Measurements from ENCODE around the gene PNMA6F.
A peak's percentile ranks its signal among the peaks of the same experiment; 100 is the strongest.

The PNMA6F gene

GRCh38 chrX:153318811-153319210, 2.8 kb downstream of the PNMA6F start:
- Mint-ChIP-seq H3K4me3 (no peak overlapping the region), H3K4me1 (ENCODE audit: low read depth) (no peaks in the 10 kb centered on the region), H3K27ac (no peak overlapping the region), H3K36me3 (ENCODE audit: low read depth) (no peaks in the 10 kb centered on the region), H3K9me3 (no peaks in the 10 kb centered on the region), H3K27me3 (peaks cover 11% of the 10 kb centered on the region)

- no peaks in the 10 kb centered on the region for H3K9me3 Mint-ChIP-seq
- H3K27me3 Mint-ChIP-seq: peaks cover 8% of the 10 kb centered on the region
- no peak overlapping the region for H3K27ac Mint-ChIP-seq
- no peaks in the 10 kb centered on the region for H3K36me3 Mint-ChIP-seq (ENCODE audit: low read depth)
- no peaks in the 10 kb centered on the region for H3K4me1 Mint-ChIP-seq (ENCODE audit: low read depth)
- H3K4me3 Mint-ChIP-seq: no peak overlapping the region
These were observed 3.4 kb downstream of the PNMA6F start for GRCh38 chrX:153317996-153318722.

- H3K36me3 Mint-ChIP-seq (ENCODE audit: low read depth): no peaks in the 10 kb centered on the region
- no peaks in the 10 kb centered on the region for H3K9me3 Mint-ChIP-seq
- no peak overlapping the region for H3K27ac Mint-ChIP-seq
- no peaks in the 10 kb centered on the region for H3K4me1 Mint-ChIP-seq (ENCODE audit: low read depth)
- H3K4me3 Mint-ChIP-seq: no peak overlapping the region
- peaks cover 3% of the 10 kb centered on the region for H3K27me3 Mint-ChIP-seq
These were observed 4.3 kb downstream of the PNMA6F start for GRCh38 chrX:153317306-153317705.

GRCh38 chrX:153312842-153313241, 8.7 kb downstream of the PNMA6F start:
- Mint-ChIP-seq H3K4me3 (no peak overlapping the region), H3K36me3 (ENCODE audit: low read depth) (no peaks in the 10 kb centered on the region), H3K9me3 (no peaks in the 10 kb centered on the region), H3K27me3 (no peaks in the 10 kb centered on the region), H3K4me1 (ENCODE audit: low read depth) (no peaks in the 10 kb centered on the region), H3K27ac (no peak overlapping the region)

GRCh38 chrX:153312041-153312440, 9.5 kb downstream of the PNMA6F start:
- Mint-ChIP-seq H3K36me3 (ENCODE audit: low read depth) (no peaks in the 10 kb centered on the region), H3K27ac (no peak overlapping the region), H3K4me1 (ENCODE audit: low read depth) (no peaks in the 10 kb centered on the region)

GRCh38 chrX:153310901-153311300, 10.7 kb downstream of the PNMA6F start:
- no peak overlapping the region for H3K27ac Mint-ChIP-seq
- no peaks in the 10 kb centered on the region for H3K36me3 Mint-ChIP-seq (ENCODE audit: low read depth)
- H3K4me3 Mint-ChIP-seq: no peak overlapping the region
- H3K4me1 Mint-ChIP-seq (ENCODE audit: low read depth): no peaks in the 10 kb centered on the region
- H3K9me3 Mint-ChIP-seq: no peaks in the 10 kb centered on the region
- no peaks in the 10 kb centered on the region for H3K27me3 Mint-ChIP-seq

More at GRCh38 chrX:153312041-153312440, 9.5 kb downstream of the PNMA6F start:
- H3K9me3 Mint-ChIP-seq: no peaks in the 10 kb centered on the region
- no peaks in the 10 kb centered on the region for H3K27me3 Mint-ChIP-seq
- H3K4me3 Mint-ChIP-seq: no peak overlapping the region

- Mint-ChIP-seq H3K36me3 (ENCODE audit: low read depth) (no peaks in the 10 kb centered on the region), H3K4me3 (no peak overlapping the region), H3K4me1 (ENCODE audit: low read depth) (no peaks in the 10 kb centered on the region), H3K9me3 (no peaks in the 10 kb centered on the region), H3K27ac (no peak overlapping the region), H3K27me3 (peaks cover 13% of the 10 kb centered on the region)
These were observed 14.0 kb downstream of the PNMA6F start for GRCh38 chrX:153307276-153308178.

GRCh38 chrX:153306527-153307115, 14.9 kb downstream of the PNMA6F start:
- Mint-ChIP-seq H3K9me3 (no peaks in the 10 kb centered on the region), H3K27ac (no peak overlapping the region), H3K4me1 (ENCODE audit: low read depth) (no peaks in the 10 kb centered on the region), H3K27me3 (peaks cover 13% of the 10 kb centered on the region), H3K4me3 (no peak overlapping the region), H3K36me3 (ENCODE audit: low read depth) (no peaks in the 10 kb centered on the region)

- Mint-ChIP-seq H3K4me3 (no peak overlapping the region), H3K36me3 (ENCODE audit: low read depth) (no peaks in the 10 kb centered on the region), H3K4me1 (ENCODE audit: low read depth) (no peaks in the 10 kb centered on the region), H3K27me3 (peaks cover 13% of the 10 kb centered on the region), H3K9me3 (no peaks in the 10 kb centered on the region), H3K27ac (peak overlapping the region; percentile 26)
These were observed 15.6 kb downstream of the PNMA6F start for GRCh38 chrX:153305972-153306371.

GRCh38 chrX:153304988-153305736, 16.4 kb downstream of the PNMA6F start:
- no peak overlapping the region for H3K4me3 Mint-ChIP-seq
- H3K9me3 Mint-ChIP-seq: no peaks in the 10 kb centered on the region
- no peak overlapping the region for H3K27ac Mint-ChIP-seq
- no peaks in the 10 kb centered on the region for H3K36me3 Mint-ChIP-seq (ENCODE audit: low read depth)
- H3K27me3 Mint-ChIP-seq: peaks cover 13% of the 10 kb centered on the region
- H3K4me1 Mint-ChIP-seq (ENCODE audit: low read depth): no peaks in the 10 kb centered on the region

GRCh38 chrX:153303276-153304262, 18.0 kb downstream of the PNMA6F start:
- Mint-ChIP-seq H3K9me3 (no peaks in the 10 kb centered on the region), H3K27ac (no peak overlapping the region), H3K4me3 (no peak overlapping the region)

GRCh38 chrX:153302796-153303195, 18.8 kb downstream of the PNMA6F start:
- H3K27ac Mint-ChIP-seq: no peak overlapping the region
- H3K9me3 Mint-ChIP-seq: no peaks in the 10 kb centered on the region
- H3K4me3 Mint-ChIP-seq: no peak overlapping the region
- no peaks in the 10 kb centered on the region for H3K4me1 Mint-ChIP-seq (ENCODE audit: low read depth)
- peaks cover 13% of the 10 kb centered on the region for H3K27me3 Mint-ChIP-seq
- H3K36me3 Mint-ChIP-seq (ENCODE audit: low read depth): no peaks in the 10 kb centered on the region

More at GRCh38 chrX:153303276-153304262, 18.0 kb downstream of the PNMA6F start:
- Mint-ChIP-seq H3K36me3 (ENCODE audit: low read depth) (no peaks in the 10 kb centered on the region), H3K27me3 (peaks cover 13% of the 10 kb centered on the region), H3K4me1 (ENCODE audit: low read depth) (no peaks in the 10 kb centered on the region)

- Mint-ChIP-seq H3K27ac (no peak overlapping the region), H3K4me1 (ENCODE audit: low read depth) (no peaks in the 10 kb centered on the region), H3K4me3 (no peak overlapping the region), H3K9me3 (no peaks in the 10 kb centered on the region), H3K27me3 (peaks cover 13% of the 10 kb centered on the region), H3K36me3 (ENCODE audit: low read depth) (no peaks in the 10 kb centered on the region)
These were observed 19.8 kb downstream of the PNMA6F start for GRCh38 chrX:153301746-153302145.

- H3K27me3 Mint-ChIP-seq: peaks cover 13% of the 10 kb centered on the region
- no peaks in the 10 kb centered on the region for H3K36me3 Mint-ChIP-seq (ENCODE audit: low read depth)
- H3K9me3 Mint-ChIP-seq: no peaks in the 10 kb centered on the region
- peak overlapping the region; percentile 21 for H3K27ac Mint-ChIP-seq
- no peaks in the 10 kb centered on the region for H3K4me1 Mint-ChIP-seq (ENCODE audit: low read depth)
- H3K4me3 Mint-ChIP-seq: no peak overlapping the region
These were observed 21.7 kb downstream of the PNMA6F start for GRCh38 chrX:153299855-153300254.

Data from stimulated activated naive CD8-positive, alpha-beta T cell treated with anti-CD3 and anti-CD28 coated beads, Interleukin-15, Interleukin-2, amounts not matched to agents 100 ng/mL and 50 ng/mL, for 24 hours (primary cell).